HEK293T (cell line): Measurements from ENCODE around the gene RAB15.

Experiments used
- BHLHE40 ChIP-seq: fragments of 450-650 bp; IDR thresholded peaks from 2 replicates; pipeline ENCODE4 v1.6.1; 2016; ENCODE audit warnings: mild to moderate bottlenecking, moderate library complexity, borderline replicate concordance
- CTBP1 ChIP-seq: fragments of 450-650 bp; IDR thresholded peaks from 2 replicates; pipeline ENCODE4 v1.6.1; 2016; ENCODE audit warnings: borderline replicate concordance
- FOXA1 ChIP-seq: fragments of 450-650 bp; IDR thresholded peaks from 2 replicates; pipeline ENCODE4 v1.6.1; 2016; ENCODE audit warnings: mild to moderate bottlenecking
- FOXK2 ChIP-seq: fragments of 450-650 bp; IDR thresholded peaks from 2 replicates; pipeline ENCODE4 v1.6.1; 2016; ENCODE audit warnings: mild to moderate bottlenecking
- FOXM1 ChIP-seq: fragments of 450-650 bp; IDR thresholded peaks from 2 replicates; pipeline ENCODE4 v1.6.1; 2017; ENCODE audit warnings: mild to moderate bottlenecking, borderline replicate concordance
- HDGF ChIP-seq: fragments of 450-650 bp; IDR thresholded peaks from 2 replicates; pipeline ENCODE4 v1.6.1; 2017; ENCODE audit warnings: antibody characterized with exemption, borderline replicate concordance
- LEF1 ChIP-seq: fragments of 450-650 bp; IDR thresholded peaks from 2 replicates; pipeline ENCODE4 v1.6.1; 2017; ENCODE audit warnings: mild to moderate bottlenecking, borderline replicate concordance
- SP1 ChIP-seq: fragments of 450-650 bp; IDR thresholded peaks from 2 replicates; pipeline ENCODE4 v1.6.1; 2017
- SUZ12 ChIP-seq: fragments of 450-650 bp; IDR thresholded peaks from 2 replicates; pipeline ENCODE4 v1.6.1; 2016; ENCODE audit warnings: mild to moderate bottlenecking
- TARDBP ChIP-seq: fragments of 450-650 bp; IDR thresholded peaks from 2 replicates; pipeline ENCODE4 v1.6.1; 2016
- ZNF384 ChIP-seq: fragments of 450-650 bp; IDR thresholded peaks from 2 replicates; pipeline ENCODE4 v1.6.1; 2016

- TF ChIP-seq LEF1 (no peak), SUZ12 (no peak), FOXK2 (no peak), CTBP1 (no peak), TARDBP (no peak), FOXM1 (no peak), HDGF (no peak), ZNF384 (no peak), FOXA1 (no peak), SP1 (no peak), BHLHE40 (no peak)
These were observed 3.5 kb downstream of the RAB15 start for GRCh38 chr14:64968651-64969050.
